ENCODE results near the gene KRT76.

KRT76 gene

GRCh38 chr12:52724384-52724783 lies 52.8 kb downstream of the KRT76 start:
- DNase-seq: no peak

- no peak for DNase-seq
These were observed 54.5 kb downstream of the KRT76 start for GRCh38 chr12:52722680-52723079.

- DNase-seq: no peak
These were observed 55.2 kb downstream of the KRT76 start for GRCh38 chr12:52721838-52722470.

- DNase-seq: no peak
These were observed 56.7 kb downstream of the KRT76 start for GRCh38 chr12:52720365-52720886.

Data from CD4-positive, alpha-beta T cell treated with Interleukin-4 for 4 hours (primary cell).